NB4 (cell line): ENCODE measurements around the gene HABP4.

Source experiments
- DNase-seq: peaks from one replicate; pipeline ENCODE4 v3.0.0; 2010; ENCODE audit warnings: low read depth
- H3K4me3 ChIP-seq: one replicate; pipeline ENCODE4 v1.5.1; 2011; ENCODE audit warnings: mild to moderate bottlenecking, low read depth, low read length, moderate library complexity
- MYC ChIP-seq: IDR thresholded peaks from 2 replicates; pipeline ENCODE4 v1.6.1; 2011; ENCODE audit warnings: low read depth, low read length
- POLR2A ChIP-seq: IDR thresholded peaks from 2 replicates; pipeline ENCODE4 v1.6.1; 2011; ENCODE audit warnings: mild to moderate bottlenecking; ENCODE audit not compliant: insufficient read length; ENCODE audit errors: extremely low read depth
- TF ChIP-seq, protein P1 (sequence below): IDR thresholded peaks from 2 replicates; pipeline ENCODE4 v1.6.1; 2011; ENCODE audit warnings: low read depth, low read length
- TF ChIP-seq, protein P2 (sequence below): IDR thresholded peaks from one replicate; pipeline ENCODE4 v1.5.1; 2012; ENCODE audit warnings: low read depth, low read length

HABP4 gene

DNA sequence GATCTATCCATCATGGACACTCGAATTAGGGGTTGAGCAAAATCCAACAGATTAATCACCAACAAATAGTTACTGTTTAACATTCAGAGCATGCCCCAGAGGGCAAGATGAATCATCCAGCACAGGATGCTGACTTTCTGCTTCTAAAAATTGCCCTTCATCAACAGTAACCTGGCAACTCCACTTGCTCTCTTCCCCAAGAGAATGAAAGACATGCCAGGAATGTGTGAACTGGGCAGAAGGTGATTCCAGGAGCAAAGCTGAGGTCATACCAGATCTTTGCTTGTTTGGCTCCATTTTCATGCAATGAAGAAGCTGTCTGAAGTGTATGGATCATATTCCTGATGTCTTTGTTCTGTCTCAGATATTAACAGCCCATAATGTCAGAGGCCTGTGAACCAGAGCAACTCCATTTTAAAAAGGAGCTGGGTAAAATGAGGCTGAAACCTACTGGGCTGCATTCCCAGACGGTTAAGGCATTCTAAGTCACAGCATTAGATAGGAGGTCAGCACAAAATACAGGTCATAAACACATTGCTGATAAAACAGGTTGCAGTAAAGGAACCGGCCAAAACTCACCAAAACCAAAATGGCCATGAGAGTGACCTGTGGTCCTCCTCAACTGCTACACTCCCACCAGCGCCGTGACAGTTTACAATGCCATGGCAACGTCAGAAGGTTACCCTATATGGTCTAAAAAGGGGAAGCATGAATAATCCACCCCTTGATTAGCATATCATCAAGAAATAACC, 29.3 kb upstream of the HABP4 start:
- peak overlapping the region; percentile 83 for H3K4me3 ChIP-seq

DNA sequence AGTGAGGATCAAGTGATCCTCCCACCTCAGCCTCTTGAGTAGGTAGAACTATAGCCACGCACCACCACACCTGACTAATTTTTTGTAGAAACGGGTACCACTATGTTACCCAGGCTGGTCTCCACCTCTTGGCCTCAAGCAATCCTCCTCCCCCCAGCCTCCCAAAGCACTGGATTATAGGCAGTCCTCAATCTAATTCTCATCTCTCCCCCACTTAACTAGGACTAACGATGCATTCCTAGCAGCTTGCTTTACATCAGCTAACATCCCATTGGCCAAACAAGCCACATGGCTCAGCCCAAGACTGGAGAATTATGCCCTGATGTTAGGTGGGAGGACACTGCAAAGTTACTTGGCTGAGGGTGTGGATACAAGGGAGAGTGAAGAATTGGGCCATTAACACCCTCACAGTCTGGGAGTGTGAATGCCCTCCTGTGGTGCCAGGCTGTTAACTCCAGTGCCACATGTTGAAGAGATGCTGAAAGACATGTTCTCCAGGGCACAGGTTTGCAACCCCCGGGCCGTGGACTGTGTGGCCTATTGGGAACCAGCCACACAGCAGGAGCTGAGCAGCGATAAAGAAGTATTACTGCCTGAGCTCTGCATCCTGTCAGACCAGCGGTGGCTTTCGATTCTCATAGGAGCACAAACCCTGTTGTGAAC, 26.5 kb upstream of the HABP4 start:
- no peak overlapping the region for H3K4me3 ChIP-seq
- TF ChIP-seq, protein P1, sequence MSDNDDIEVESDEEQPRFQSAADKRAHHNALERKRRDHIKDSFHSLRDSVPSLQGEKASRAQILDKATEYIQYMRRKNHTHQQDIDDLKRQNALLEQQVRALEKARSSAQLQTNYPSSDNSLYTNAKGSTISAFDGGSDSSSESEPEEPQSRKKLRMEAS: no peak
- no peak for TF ChIP-seq MYC
- TF ChIP-seq POLR2A: no peak
- TF ChIP-seq, protein P2, sequence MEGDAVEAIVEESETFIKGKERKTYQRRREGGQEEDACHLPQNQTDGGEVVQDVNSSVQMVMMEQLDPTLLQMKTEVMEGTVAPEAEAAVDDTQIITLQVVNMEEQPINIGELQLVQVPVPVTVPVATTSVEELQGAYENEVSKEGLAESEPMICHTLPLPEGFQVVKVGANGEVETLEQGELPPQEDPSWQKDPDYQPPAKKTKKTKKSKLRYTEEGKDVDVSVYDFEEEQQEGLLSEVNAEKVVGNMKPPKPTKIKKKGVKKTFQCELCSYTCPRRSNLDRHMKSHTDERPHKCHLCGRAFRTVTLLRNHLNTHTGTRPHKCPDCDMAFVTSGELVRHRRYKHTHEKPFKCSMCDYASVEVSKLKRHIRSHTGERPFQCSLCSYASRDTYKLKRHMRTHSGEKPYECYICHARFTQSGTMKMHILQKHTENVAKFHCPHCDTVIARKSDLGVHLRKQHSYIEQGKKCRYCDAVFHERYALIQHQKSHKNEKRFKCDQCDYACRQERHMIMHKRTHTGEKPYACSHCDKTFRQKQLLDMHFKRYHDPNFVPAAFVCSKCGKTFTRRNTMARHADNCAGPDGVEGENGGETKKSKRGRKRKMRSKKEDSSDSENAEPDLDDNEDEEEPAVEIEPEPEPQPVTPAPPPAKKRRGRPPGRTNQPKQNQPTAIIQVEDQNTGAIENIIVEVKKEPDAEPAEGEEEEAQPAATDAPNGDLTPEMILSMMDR: no peak
- no peak for DNase-seq

More for the DNA sequence above, 29.3 kb upstream of the HABP4 start:
- peak; percentile 82 for DNase-seq
- no peak for TF ChIP-seq MYC
- peak; percentile 30 for TF ChIP-seq POLR2A

DNA sequence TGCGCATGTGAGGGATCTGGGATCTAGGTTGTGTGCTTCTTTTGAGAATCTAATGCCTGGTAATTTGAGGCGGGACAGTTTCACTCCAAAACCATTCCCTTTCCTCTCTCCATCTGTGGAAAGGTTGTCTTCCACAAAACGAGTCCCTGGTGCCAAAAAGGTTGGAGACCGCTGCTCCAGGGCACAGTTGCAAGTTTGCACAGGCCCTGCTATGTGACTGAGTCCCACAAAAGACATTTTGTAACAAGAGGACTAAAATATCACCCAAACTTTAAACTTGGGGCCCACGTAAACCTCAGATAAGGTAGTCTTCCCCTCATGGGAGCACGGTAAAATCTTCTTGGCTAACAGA, 26.0 kb upstream of the HABP4 start:
- TF ChIP-seq MYC (no peak), POLR2A (no peak)
- TF ChIP-seq, protein P1: no peak
- TF ChIP-seq, protein P2: no peak
- no peak overlapping the region for H3K4me3 ChIP-seq
- DNase-seq: no peak

- no peak for DNase-seq
- TF ChIP-seq MYC: no peak
- TF ChIP-seq, protein P2: no peak
- TF ChIP-seq POLR2A: no peak
- TF ChIP-seq, protein P1: no peak
Observed at GRCh38 chr9:96425500-96426169, 24.3 kb upstream of the HABP4 start.

GRCh38 chr9:96429732-96430131, 20.2 kb upstream of the HABP4 start:
- TF ChIP-seq, protein P1: no peak
- TF ChIP-seq, protein P2: no peak
- no peak for TF ChIP-seq MYC
- TF ChIP-seq POLR2A: no peak
- no peak overlapping the region for H3K4me3 ChIP-seq
- no peak for DNase-seq

More at GRCh38 chr9:96425500-96426169, 24.3 kb upstream of the HABP4 start:
- no peak overlapping the region for H3K4me3 ChIP-seq

DNA sequence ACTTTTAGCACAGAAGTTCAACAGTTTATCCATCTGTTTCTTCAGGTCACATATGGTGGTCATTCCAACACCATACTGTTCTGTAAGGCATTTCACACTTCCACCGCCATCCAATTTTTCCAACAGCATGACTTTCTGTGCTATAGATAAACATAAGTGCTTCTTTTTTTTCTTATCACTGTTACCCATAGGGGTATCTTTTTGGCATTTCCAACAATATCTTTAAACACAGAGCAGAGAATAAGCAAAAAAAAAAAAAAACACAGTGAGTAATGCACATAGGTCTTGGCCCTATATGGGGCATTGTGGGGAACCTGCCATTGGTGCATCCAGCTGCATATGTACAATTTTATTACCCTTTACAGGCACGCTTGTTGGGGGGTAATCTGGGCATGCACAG, 19.6 kb upstream of the HABP4 start:
- no peak overlapping the region for H3K4me3 ChIP-seq
- TF ChIP-seq POLR2A: no peak
- TF ChIP-seq, protein P1: no peak
- TF ChIP-seq, protein P2: no peak
- TF ChIP-seq MYC: no peak
- DNase-seq: no peak
